WTC11 (cell line): ENCODE data around the gene COL6A5. TPM values are rescaled to one million over a fixed set of nuclear protein-coding genes. Genes with fewer than 3 reads are reported as not detected.

Experiments used
- ATAC-seq: fragments of 200-7000 bp; cut with Tn5 transposase; 2 replicates; pipeline ENCODE4 v1.10.0; 2021; ENCODE audit warnings: mild to moderate bottlenecking, moderate library complexity
- CTCF ChIA-PET: fragments of 300-600 bp; sonication (Branson Sonifier 250); formaldehyde crosslinking; loops from one replicate; lab custom pipeline; 2021; ENCODE audit warnings: antibody characterized with exemption; lab: Charles Lee
- POLR2A ChIA-PET: fragments of 350-600 bp; sonication (Branson Sonifier 250); formaldehyde crosslinking; loops from one replicate; lab custom pipeline; 2021; ENCODE audit warnings: antibody characterized with exemption; lab: Charles Lee
- DNase-seq: peaks from one replicate; pipeline ENCODE4 v3.0.0; 2021; ENCODE audit warnings: low spot score
- H3K27ac Mint-ChIP-seq: 2 replicates; pipeline ENCODE4 v1.8.0; 2021; ENCODE audit warnings: mixed read lengths
- H3K27me3 Mint-ChIP-seq: 2 replicates; pipeline ENCODE4 v1.8.0; 2021; ENCODE audit warnings: low read depth, mild to moderate bottlenecking, moderate library complexity, mixed read lengths
- H3K36me3 Mint-ChIP-seq: 2 replicates; pipeline ENCODE4 v1.8.0; 2021; ENCODE audit warnings: mixed read lengths
- H3K4me1 Mint-ChIP-seq: 2 replicates; pipeline ENCODE4 v1.8.0; 2022; ENCODE audit warnings: mixed read lengths
- H3K4me3 Mint-ChIP-seq: 2 replicates; pipeline ENCODE4 v1.8.0; 2021; ENCODE audit warnings: mild to moderate bottlenecking, moderate library complexity, mixed read lengths
- H3K9me3 Mint-ChIP-seq: 2 replicates; pipeline ENCODE4 v1.8.0; 2021; ENCODE audit warnings: mixed read lengths
- AFF4 ChIP-seq: sonication (generic); formaldehyde crosslinking; IDR thresholded peaks from 2 replicates; pipeline ENCODE4 v1.8.1; 2023; ENCODE audit warnings: mild to moderate bottlenecking, missing genetic modification reagents, borderline replicate concordance
- ARID4B ChIP-seq: sonication (generic); formaldehyde crosslinking; IDR thresholded peaks from 2 replicates; pipeline ENCODE4 v1.8.0; 2023; ENCODE audit warnings: missing genetic modification reagents, mild to moderate bottlenecking, borderline replicate concordance
- E2F4 ChIP-seq: sonication (generic); formaldehyde crosslinking; IDR thresholded peaks from 2 replicates; pipeline ENCODE4 v1.8.1; 2022; ENCODE audit warnings: low read depth, mild to moderate bottlenecking, moderate library complexity, missing genetic modification reagents, borderline replicate concordance
- ELF4 ChIP-seq: sonication (generic); formaldehyde crosslinking; IDR thresholded peaks from 2 replicates; pipeline ENCODE4 v1.8.1; 2022; ENCODE audit warnings: low read depth, mild to moderate bottlenecking, moderate library complexity, missing genetic modification reagents
- FOXJ3 ChIP-seq: sonication (generic); formaldehyde crosslinking; IDR thresholded peaks from 2 replicates; pipeline ENCODE4 v1.9.0; 2021; ENCODE audit warnings: missing genetic modification reagents, mild to moderate bottlenecking, borderline replicate concordance
- FOXP1 ChIP-seq: sonication (generic); formaldehyde crosslinking; IDR thresholded peaks from 2 replicates; pipeline ENCODE4 v1.8.0; 2022; ENCODE audit warnings: missing genetic modification reagents, mild to moderate bottlenecking, moderate library complexity, borderline replicate concordance
- GRHL2 ChIP-seq: fragments of 250-450 bp; sonication (Bioruptor Pico); IDR thresholded peaks from 2 replicates; pipeline ENCODE4 v1.8.0; 2022; ENCODE audit warnings: mild to moderate bottlenecking, moderate library complexity; ENCODE audit not compliant: insufficient replicate concordance, severe bottlenecking
- GTF2I ChIP-seq: fragments of 250-450 bp; sonication (Bioruptor Pico); conservative IDR thresholded peaks from 2 replicates; pipeline ENCODE4 v1.4.0; 2021; ENCODE audit warnings: mild to moderate bottlenecking
- HMGA2 ChIP-seq: fragments of 250-450 bp; sonication (Bioruptor Pico); IDR thresholded peaks from 2 replicates; pipeline ENCODE4 v1.4.0; 2021; ENCODE audit warnings: mild to moderate bottlenecking, moderate library complexity
- JUN ChIP-seq: sonication (generic); formaldehyde crosslinking; IDR thresholded peaks from 2 replicates; pipeline ENCODE4 v1.8.0; 2023; ENCODE audit warnings: mild to moderate bottlenecking, missing genetic modification reagents
- NFATC4 ChIP-seq: fragments of 250-450 bp; sonication (Bioruptor Pico); IDR thresholded peaks from 2 replicates; pipeline ENCODE4 v1.9.0; 2021; ENCODE audit warnings: mild to moderate bottlenecking
- NR1H2 ChIP-seq: sonication (generic); formaldehyde crosslinking; IDR thresholded peaks from 2 replicates; pipeline ENCODE4 v1.9.0; 2021; ENCODE audit warnings: mild to moderate bottlenecking, moderate library complexity, missing genetic modification reagents
- PRDM15 ChIP-seq: sonication (generic); formaldehyde crosslinking; IDR thresholded peaks from 2 replicates; pipeline ENCODE4 v1.8.0; 2022; ENCODE audit warnings: missing genetic modification reagents
- PRRX2 ChIP-seq: fragments of 250-450 bp; sonication (Bioruptor Pico); IDR thresholded peaks from 2 replicates; pipeline ENCODE4 v1.8.0; 2021; ENCODE audit warnings: mild to moderate bottlenecking
- TEAD4 ChIP-seq: sonication (generic); formaldehyde crosslinking; IDR thresholded peaks from 2 replicates; pipeline ENCODE4 v1.8.0; 2022; ENCODE audit warnings: mild to moderate bottlenecking, missing genetic modification reagents
- ZBTB43 ChIP-seq: sonication (generic); formaldehyde crosslinking; IDR thresholded peaks from 2 replicates; pipeline ENCODE4 v1.8.1; 2023; ENCODE audit warnings: mild to moderate bottlenecking, missing genetic modification reagents
- ZMAT4 ChIP-seq: fragments of 250-450 bp; sonication (Bioruptor Pico); IDR thresholded peaks from 2 replicates; pipeline ENCODE4 v1.9.0; 2021; ENCODE audit warnings: mild to moderate bottlenecking
- ZNF121 ChIP-seq: sonication (generic); formaldehyde crosslinking; IDR thresholded peaks from 2 replicates; pipeline ENCODE4 v1.8.0; 2023; ENCODE audit warnings: missing genetic modification reagents
- ZNF317 ChIP-seq: sonication (generic); formaldehyde crosslinking; IDR thresholded peaks from 2 replicates; pipeline ENCODE4 v1.8.1; 2023; ENCODE audit warnings: low read depth, mild to moderate bottlenecking, moderate library complexity, missing genetic modification reagents, borderline replicate concordance
- ZNF512 ChIP-seq: sonication (generic); formaldehyde crosslinking; IDR thresholded peaks from 2 replicates; pipeline ENCODE4 v1.8.1; 2022; ENCODE audit warnings: missing genetic modification reagents, borderline replicate concordance
- total RNA-seq: library from RNA; stranded (reverse); gene quantifications from 3 replicates; pipeline ENCODE4 v1.2.3, GENCODE V29; 2021

Gene COL6A5
- total RNA-seq, 1 experiment from 2014 or later: not detected

GRCh38 chr3:130374033-130374432, 28.6 kb downstream of the COL6A5 start (continued):
- TF ChIP-seq FOXJ3 (CRISPR knock-in tag) (no peak), GTF2I (CRISPR knock-in tag) (no peak), JUN (no peak), FOXP1 (no peak), ZMAT4 (CRISPR knock-in tag) (no peak), TEAD4 (CRISPR knock-in tag) (no peak), HMGA2 (no peak), ARID4B (no peak), ZNF317 (CRISPR knock-in tag) (no peak), AFF4 (CRISPR knock-in tag) (no peak), ZBTB43 (no peak), ZNF512 (CRISPR knock-in tag) (no peak), PRRX2 (CRISPR knock-in tag) (no peak), E2F4 (CRISPR knock-in tag) (no peak)
- TF ChIP-seq, all 79 proteins: peak for 0

GRCh38 chr3:130374908-130375307, 29.4 kb downstream of the COL6A5 start:
- DNase-seq: no peak
- H3K4me3 Mint-ChIP-seq: no peak overlapping the region
- no peak overlapping the region for H3K27ac Mint-ChIP-seq
- H3K36me3 Mint-ChIP-seq: no peaks in the 10 kb centered on the region
- POLR2A ChIA-PET: no interaction called here
- H3K27me3 Mint-ChIP-seq: no peaks in the 10 kb centered on the region; the same call in 1 of the 2 replicates
- ATAC-seq: no peak
- peaks cover 19% of the 10 kb centered on the region for H3K9me3 Mint-ChIP-seq
- H3K4me1 Mint-ChIP-seq: no peaks in the 10 kb centered on the region
- CTCF ChIA-PET: no interaction called here
- TF ChIP-seq NR1H2: no peak
- TF ChIP-seq GRHL2: no peak
- no peak for TF ChIP-seq ZNF121
- no peak for TF ChIP-seq NFATC4
- no peak for TF ChIP-seq PRDM15
- no peak for TF ChIP-seq E2F4 (CRISPR knock-in tag)
- TF ChIP-seq ELF4 (CRISPR knock-in tag): no peak
